ENCODE data around the gene SNAP91.

The SNAP91 gene

DNA sequence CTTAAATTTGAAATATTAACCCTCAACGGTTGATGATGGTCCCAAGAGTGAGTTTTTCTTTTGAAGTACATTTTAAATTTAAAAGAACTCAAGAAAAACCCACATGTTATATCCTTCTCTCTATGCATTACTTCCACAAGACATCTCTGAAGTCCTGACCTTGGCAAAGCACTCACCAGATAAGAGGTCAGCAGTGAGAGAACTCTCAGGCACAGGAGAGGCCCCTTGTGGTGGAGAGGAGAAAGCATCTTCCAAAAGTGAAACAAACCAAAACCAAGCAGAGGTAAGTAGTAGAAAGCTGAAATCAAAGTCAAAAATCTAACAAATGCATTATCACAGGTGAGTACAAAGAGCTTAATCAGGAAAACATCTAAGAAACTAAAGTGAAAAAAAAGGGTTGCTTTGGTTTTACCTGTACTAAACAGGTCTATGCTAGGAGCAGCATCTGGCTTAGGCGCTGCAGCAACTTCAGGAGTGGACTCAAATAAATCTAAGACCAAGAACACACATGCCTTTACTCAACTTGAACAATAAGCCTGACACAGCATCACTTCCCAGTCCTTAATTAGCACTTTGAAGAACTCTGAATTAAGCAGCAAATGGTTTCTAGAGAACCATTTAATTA is 116.0 kb downstream of the SNAP91 start:
- Histone ChIP-seq H3K27ac (ENCODE audit: low read length) (no peak overlapping the region), H3K4me3 (ENCODE audit: low read depth in 1 of 2, low read length in 2 of 2) (no peak overlapping the region), H3K36me3 (ENCODE audit: insufficient read depth, low read length) (no peaks in the 10 kb centered on the region), H3K9me3 (ENCODE audit: insufficient read depth, low read length, severe bottlenecking) (no peaks in the 10 kb centered on the region), H3K4me2 (ENCODE audit: insufficient read depth, low read length) (no peak overlapping the region), H4K20me1 (ENCODE audit: insufficient read depth, low read length) (no peaks in the 10 kb centered on the region), H3K79me2 (ENCODE audit: insufficient read depth, low read length) (no peaks in the 10 kb centered on the region), H3K4me1 (ENCODE audit: insufficient read depth, low read length) (no peaks in the 10 kb centered on the region), H3K27me3 (ENCODE audit: insufficient read depth, low read length, poor library complexity) (no peaks in the 10 kb centered on the region), H2AFZ (ENCODE audit: low read depth, low read length) (no peak overlapping the region), H3K9ac (ENCODE audit: low read depth, low read length) (no peak overlapping the region)
- TF ChIP-seq, protein P1, sequence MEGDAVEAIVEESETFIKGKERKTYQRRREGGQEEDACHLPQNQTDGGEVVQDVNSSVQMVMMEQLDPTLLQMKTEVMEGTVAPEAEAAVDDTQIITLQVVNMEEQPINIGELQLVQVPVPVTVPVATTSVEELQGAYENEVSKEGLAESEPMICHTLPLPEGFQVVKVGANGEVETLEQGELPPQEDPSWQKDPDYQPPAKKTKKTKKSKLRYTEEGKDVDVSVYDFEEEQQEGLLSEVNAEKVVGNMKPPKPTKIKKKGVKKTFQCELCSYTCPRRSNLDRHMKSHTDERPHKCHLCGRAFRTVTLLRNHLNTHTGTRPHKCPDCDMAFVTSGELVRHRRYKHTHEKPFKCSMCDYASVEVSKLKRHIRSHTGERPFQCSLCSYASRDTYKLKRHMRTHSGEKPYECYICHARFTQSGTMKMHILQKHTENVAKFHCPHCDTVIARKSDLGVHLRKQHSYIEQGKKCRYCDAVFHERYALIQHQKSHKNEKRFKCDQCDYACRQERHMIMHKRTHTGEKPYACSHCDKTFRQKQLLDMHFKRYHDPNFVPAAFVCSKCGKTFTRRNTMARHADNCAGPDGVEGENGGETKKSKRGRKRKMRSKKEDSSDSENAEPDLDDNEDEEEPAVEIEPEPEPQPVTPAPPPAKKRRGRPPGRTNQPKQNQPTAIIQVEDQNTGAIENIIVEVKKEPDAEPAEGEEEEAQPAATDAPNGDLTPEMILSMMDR (IDR thresholded peaks at IDR 0.05; ENCODE audit: borderline replicate concordance, extremely low read depth, low read length, poor library complexity, severe bottlenecking): peak; percentile 46
- no peak for TF ChIP-seq EZH2 (IDR thresholded peaks at IDR 0.05; ENCODE audit: borderline replicate concordance, low read depth, low read length, severe bottlenecking)
- ATAC-seq (ENCODE audit: insufficient read depth, low read depth): peak; percentile 78
- peak; percentile 9 for DNase-seq

DNA sequence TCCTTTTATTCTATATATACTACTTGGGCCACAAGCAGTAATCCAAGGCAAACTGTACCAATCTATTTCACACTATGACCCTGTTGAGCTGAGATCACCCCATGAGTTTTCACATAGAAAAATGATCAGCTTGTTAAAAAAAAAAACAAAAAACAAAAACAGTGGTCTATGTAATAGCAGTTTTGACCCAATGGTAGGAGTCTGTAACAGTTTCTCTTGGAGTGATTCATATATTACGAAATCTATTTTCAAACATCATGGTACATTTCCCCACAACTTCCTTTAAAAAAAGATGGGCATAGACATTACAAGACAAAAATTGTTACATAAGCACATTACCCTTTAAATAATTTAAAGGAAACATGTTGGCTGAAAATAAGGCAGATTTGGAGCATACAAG is 118.5 kb downstream of the SNAP91 start:
- H3K9ac ChIP-seq (ENCODE audit: low read depth, low read length): no peak overlapping the region
- no peaks in the 10 kb centered on the region for H3K4me1 ChIP-seq (ENCODE audit: insufficient read depth, low read length)
- H3K27ac ChIP-seq (ENCODE audit: low read length): no peak overlapping the region
- no peaks in the 10 kb centered on the region for H3K36me3 ChIP-seq (ENCODE audit: insufficient read depth, low read length)
- H3K4me3 ChIP-seq (ENCODE audit: low read depth in 1 of 2, low read length in 2 of 2): no peak overlapping the region
- H2AFZ ChIP-seq (ENCODE audit: low read depth, low read length): no peak overlapping the region
- H3K4me2 ChIP-seq (ENCODE audit: insufficient read depth, low read length): no peak overlapping the region
- no peaks in the 10 kb centered on the region for H3K9me3 ChIP-seq (ENCODE audit: insufficient read depth, low read length, severe bottlenecking)
- ATAC-seq (ENCODE audit: insufficient read depth, low read depth) (no peak), DNase-seq (no peak)
- no peaks in the 10 kb centered on the region for H3K27me3 ChIP-seq (ENCODE audit: insufficient read depth, low read length, poor library complexity)
- TF ChIP-seq, protein P1 (IDR thresholded peaks at IDR 0.05; ENCODE audit: borderline replicate concordance, extremely low read depth, low read length, poor library complexity, severe bottlenecking): no peak
- no peak for TF ChIP-seq EZH2 (IDR thresholded peaks at IDR 0.05; ENCODE audit: borderline replicate concordance, low read depth, low read length, severe bottlenecking)
- no peaks in the 10 kb centered on the region for H4K20me1 ChIP-seq (ENCODE audit: insufficient read depth, low read length)
- no peaks in the 10 kb centered on the region for H3K79me2 ChIP-seq (ENCODE audit: insufficient read depth, low read length)

DNA sequence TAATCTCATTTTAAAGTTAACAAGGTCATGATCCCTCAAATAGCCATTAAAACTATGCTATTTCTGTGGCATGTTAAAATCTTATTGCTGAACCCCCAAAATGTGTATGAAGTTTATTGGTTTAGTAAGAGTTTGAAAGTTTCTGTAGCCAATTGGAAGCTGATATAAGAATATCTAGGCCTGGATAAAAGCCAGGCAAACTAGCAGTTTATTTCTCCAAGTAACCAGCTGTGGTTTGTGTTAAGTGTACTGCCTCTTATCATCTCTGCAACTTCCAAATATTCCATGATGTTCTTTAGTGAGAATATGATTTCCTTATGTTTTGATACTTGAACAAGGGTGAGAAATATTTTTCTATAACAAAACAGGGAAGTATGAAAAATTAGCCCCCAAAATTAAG is 119.8 kb downstream of the SNAP91 start:
- Histone ChIP-seq H3K4me1 (ENCODE audit: insufficient read depth, low read length) (no peaks in the 10 kb centered on the region), H3K36me3 (ENCODE audit: insufficient read depth, low read length) (no peaks in the 10 kb centered on the region), H3K4me3 (ENCODE audit: low read depth in 1 of 2, low read length in 2 of 2) (no peak overlapping the region), H3K27me3 (ENCODE audit: insufficient read depth, low read length, poor library complexity) (no peaks in the 10 kb centered on the region), H3K9ac (ENCODE audit: low read depth, low read length) (no peak overlapping the region), H3K4me2 (ENCODE audit: insufficient read depth, low read length) (no peak overlapping the region), H3K9me3 (ENCODE audit: insufficient read depth, low read length, severe bottlenecking) (no peaks in the 10 kb centered on the region), H3K79me2 (ENCODE audit: insufficient read depth, low read length) (no peaks in the 10 kb centered on the region), H3K27ac (ENCODE audit: low read length) (no peak overlapping the region), H4K20me1 (ENCODE audit: insufficient read depth, low read length) (no peaks in the 10 kb centered on the region), H2AFZ (ENCODE audit: low read depth, low read length) (no peak overlapping the region)
- no peak for DNase-seq
- TF ChIP-seq, protein P1 (IDR thresholded peaks at IDR 0.05; ENCODE audit: borderline replicate concordance, extremely low read depth, low read length, poor library complexity, severe bottlenecking): no peak
- no peak for TF ChIP-seq EZH2 (IDR thresholded peaks at IDR 0.05; ENCODE audit: borderline replicate concordance, low read depth, low read length, severe bottlenecking)
- ATAC-seq (ENCODE audit: insufficient read depth, low read depth): no peak
